Naive B cell (primary cell): ENCODE measurements around the gene ZNF474. TPM values are rescaled to one million over a fixed set of nuclear protein-coding genes. Genes with fewer than 3 reads are reported as not detected.

Experiments used
- ATAC-seq, 2 donors: fragments of 150-1000 bp; cut with Tn5 transposase; 2 replicates each; pipeline ENCODE4 v1.10.0; 2021; ENCODE audit warnings: low read depth in 2 of 2, mild to moderate bottlenecking in 2 of 2, moderate library complexity in 2 of 2
- DNase-seq: peaks from one replicate; pipeline ENCODE4 v3.0.0; 2022
- H3K27ac Mint-ChIP-seq, 6 donors: one replicate each; pipeline ENCODE4 v1.8.0; 2020 to 2022; ENCODE audit warnings: mild to moderate bottlenecking in 6 of 6, mixed read lengths in 6 of 6, moderate library complexity in 5 of 6, inconsistent platforms in 2 of 6
- H3K27me3 Mint-ChIP-seq, 3 donors: one replicate each; pipeline ENCODE4 v1.8.0; 2021 to 2022; ENCODE audit warnings: mixed read lengths in 3 of 3, mild to moderate bottlenecking in 1 of 3
- H3K36me3 Mint-ChIP-seq, 2 donors: one replicate each; pipeline ENCODE4 v1.8.0; 2020 to 2022; ENCODE audit warnings: mixed read lengths in 2 of 2, inconsistent platforms in 1 of 2, mild to moderate bottlenecking in 1 of 2
- H3K4me1 Mint-ChIP-seq, 3 donors: one replicate each; pipeline ENCODE4 v1.8.0; 2020 to 2022; ENCODE audit warnings: mixed read lengths in 3 of 3, inconsistent platforms in 1 of 3, mild to moderate bottlenecking in 1 of 3, moderate library complexity in 1 of 3
- H3K4me3 Mint-ChIP-seq, 8 donors: one replicate each; pipeline ENCODE4 v1.8.0; 2020 to 2022; ENCODE audit warnings: mild to moderate bottlenecking in 8 of 8, mixed read lengths in 8 of 8, moderate library complexity in 8 of 8, inconsistent platforms in 2 of 8
- H3K9me3 Mint-ChIP-seq, 7 donors: one replicate each; pipeline ENCODE4 v1.8.0; 2020 to 2022; ENCODE audit warnings: mixed read lengths in 7 of 7, mild to moderate bottlenecking in 5 of 7, inconsistent platforms in 2 of 7, moderate library complexity in 1 of 7
- polyA plus RNA-seq, 6 donors: library from polyadenylated mRNA; unstranded; fragments of 300-500 nt; fragmentation: Illumina TruSeq; gene quantifications; one replicate each; pipeline ENCODE4 v1.2.3, GENCODE V29; 2021; ENCODE audit warnings: low read depth in 6 of 6

The ZNF474 gene
- polyA plus RNA-seq, 6 donors from 2014 or later: 0.23 TPM; not detected in 5

DNA sequence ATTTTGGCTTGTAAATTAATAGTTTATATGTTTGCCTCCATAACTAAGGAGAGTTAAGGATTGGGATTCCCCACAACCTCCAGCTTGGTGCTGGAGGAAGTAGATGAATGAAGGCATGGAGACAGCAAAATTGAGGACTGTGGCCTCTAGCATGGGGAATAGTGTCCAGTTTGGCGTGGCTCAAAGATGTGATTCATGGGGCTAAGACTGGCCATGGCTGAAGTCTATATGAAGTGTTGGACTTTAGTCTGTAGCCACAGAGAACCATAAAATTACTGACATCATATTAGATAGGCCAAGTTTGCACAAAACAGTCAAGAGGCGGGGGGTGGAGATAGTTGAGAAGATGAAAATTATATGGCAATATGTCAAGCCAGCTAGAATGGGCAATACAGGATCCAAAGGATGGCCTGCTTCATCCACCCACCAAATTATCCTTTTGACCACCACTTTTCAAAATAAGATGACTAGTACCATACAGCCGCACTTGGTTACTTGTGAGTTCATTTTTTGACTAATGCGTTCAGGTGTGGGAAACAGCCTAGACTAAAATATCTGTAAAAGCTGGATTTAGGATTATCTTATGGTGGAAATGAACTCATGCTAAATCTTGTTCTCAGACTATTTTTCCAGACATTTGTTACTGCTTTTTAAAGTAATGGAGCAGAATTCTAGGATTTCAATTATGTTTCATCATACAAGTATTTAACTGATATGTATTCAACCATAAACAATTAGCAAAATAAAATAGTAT lies 40.2 kb downstream of the ZNF474 start:
- ATAC-seq: no peak
- Mint-ChIP-seq H3K27ac (no peak overlapping the region), H3K4me3 (no peak overlapping the region), H3K4me1 (peaks cover 0 to 6% (median 0%) of the 10 kb centered on the region in 3 donors), H3K27me3 (no peaks in the 10 kb centered on the region), H3K36me3 (no peaks in the 10 kb centered on the region), H3K9me3 (peaks cover 0 to 2% (median 0%) of the 10 kb centered on the region in 7 donors)
- DNase-seq: no peak

DNA sequence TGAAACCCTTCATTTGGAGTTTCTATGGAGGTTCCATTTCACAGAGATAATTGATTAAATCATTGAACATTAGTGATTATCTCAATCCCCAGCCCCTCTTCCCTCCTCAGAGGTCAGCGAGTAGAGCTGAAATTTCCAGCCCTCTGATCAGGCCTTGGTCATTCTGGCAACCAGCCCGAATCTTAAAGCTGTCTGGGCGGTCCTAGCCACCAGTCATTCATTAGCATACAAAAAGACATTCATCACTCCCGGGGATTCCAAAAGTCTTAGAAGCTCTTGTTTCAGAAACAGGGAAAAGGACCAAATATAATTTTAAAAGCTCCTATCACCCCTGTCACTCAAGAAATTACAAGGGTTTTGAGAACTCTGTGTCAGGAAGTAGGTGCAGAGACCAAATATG lies 41.3 kb downstream of the ZNF474 start:
- H3K4me1 Mint-ChIP-seq: peaks cover 0 to 6% (median 0%) of the 10 kb centered on the region in 3 donors
- H3K9me3 Mint-ChIP-seq: peaks cover 0 to 2% (median 0%) of the 10 kb centered on the region in 7 donors
- no peaks in the 10 kb centered on the region for H3K36me3 Mint-ChIP-seq
- DNase-seq (no peak), ATAC-seq (no peak)
- no peaks in the 10 kb centered on the region for H3K27me3 Mint-ChIP-seq
- H3K27ac Mint-ChIP-seq: no peak overlapping the region
- H3K4me3 Mint-ChIP-seq: no peak overlapping the region

DNA sequence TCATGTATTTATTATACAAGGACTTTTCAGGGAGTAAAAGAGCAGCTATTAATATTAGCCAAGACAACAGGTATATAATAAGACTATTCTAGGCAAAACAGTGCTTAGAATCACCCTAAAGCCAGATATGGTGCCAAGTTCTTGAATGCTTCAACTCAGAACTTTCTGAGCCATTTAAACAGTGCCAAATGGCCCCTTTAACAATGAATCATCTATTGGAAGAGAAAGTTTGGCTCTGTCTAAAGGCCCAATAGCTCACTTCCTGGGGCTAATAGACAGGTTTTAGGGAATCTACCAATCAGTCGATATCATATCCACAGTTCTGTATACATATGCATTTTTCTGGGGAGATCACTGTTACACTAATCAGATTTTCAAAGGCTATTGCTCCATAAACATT lies 42.9 kb downstream of the ZNF474 start:
- no peak overlapping the region for H3K27ac Mint-ChIP-seq
- peaks cover 0 to 2% (median 0%) of the 10 kb centered on the region in 7 donors for H3K9me3 Mint-ChIP-seq
- DNase-seq: no peak
- no peaks in the 10 kb centered on the region for H3K36me3 Mint-ChIP-seq
- peaks cover 0 to 6% (median 0%) of the 10 kb centered on the region in 3 donors for H3K4me1 Mint-ChIP-seq
- H3K27me3 Mint-ChIP-seq: no peaks in the 10 kb centered on the region
- ATAC-seq: no peak
- no peak overlapping the region for H3K4me3 Mint-ChIP-seq

DNA sequence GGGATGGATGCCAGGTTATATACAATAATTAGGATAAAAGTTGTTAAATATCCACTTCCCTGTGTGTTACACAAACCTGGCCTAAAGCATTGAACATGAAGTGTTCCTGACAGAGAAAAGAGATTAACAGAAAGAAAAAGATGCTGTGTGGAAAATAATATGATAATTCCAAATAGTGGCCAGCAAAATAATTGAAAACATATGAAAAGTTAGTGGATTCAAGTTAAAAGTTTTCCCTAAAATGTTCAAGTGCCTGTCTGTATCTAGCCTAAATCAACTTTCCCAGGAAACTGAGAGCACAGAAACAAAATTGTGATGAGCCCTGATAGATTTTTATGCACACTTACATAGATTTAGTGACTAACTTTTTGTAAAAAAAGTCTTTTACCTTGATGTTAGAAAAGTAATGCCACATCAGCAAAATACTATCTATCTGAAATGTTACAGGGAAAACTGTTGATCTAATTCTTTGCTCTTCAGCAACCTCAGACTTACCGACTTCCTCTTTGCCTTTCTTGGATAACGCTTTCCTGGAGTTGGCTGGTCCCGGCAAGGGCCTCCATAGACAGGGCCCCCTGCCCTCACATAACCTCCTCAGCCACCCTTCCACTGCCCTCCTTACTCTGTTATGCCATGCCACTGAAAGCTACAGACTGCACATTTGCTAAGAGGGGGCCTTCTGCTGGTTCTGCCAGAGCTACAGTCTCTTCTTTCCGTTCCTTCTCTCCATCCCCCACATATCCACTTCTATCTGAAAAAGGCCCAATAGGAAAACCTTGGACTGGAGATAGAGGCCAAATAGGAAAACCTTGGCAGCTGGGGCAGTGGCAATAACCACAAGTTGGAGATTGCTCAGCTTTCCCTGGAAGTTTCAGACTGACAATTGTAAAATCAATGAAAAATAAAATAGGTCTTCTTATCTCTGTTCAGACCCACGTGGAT lies 44.4 kb downstream of the ZNF474 start:
- ATAC-seq (no peak), DNase-seq (no peak)
- Mint-ChIP-seq H3K36me3 (no peaks in the 10 kb centered on the region), H3K9me3 (peaks cover 0 to 2% (median 0%) of the 10 kb centered on the region in 7 donors), H3K27ac (no peak overlapping the region), H3K4me1 (peaks cover 0 to 6% (median 0%) of the 10 kb centered on the region in 3 donors), H3K27me3 (no peaks in the 10 kb centered on the region), H3K4me3 (no peak overlapping the region)

DNA sequence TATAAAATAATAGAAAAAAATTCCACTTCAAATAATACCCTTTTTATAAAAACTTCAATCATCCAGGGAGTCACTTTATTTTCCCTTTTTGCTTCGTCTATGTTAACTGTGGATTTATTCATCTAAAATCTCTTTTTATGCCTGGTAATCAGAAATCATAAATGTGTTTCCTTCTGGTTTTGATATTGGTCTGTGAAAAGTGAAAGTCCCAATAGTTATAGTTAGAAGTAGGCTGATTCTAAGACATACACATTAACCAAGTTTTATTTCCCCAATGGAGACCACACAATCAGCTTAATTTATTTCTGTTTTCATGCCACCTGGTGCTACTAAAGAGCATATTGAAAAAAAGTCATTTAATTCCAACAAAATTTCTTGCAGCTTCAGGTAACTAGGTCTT lies 45.7 kb downstream of the ZNF474 start:
- DNase-seq: no peak
- Mint-ChIP-seq H3K27me3 (no peaks in the 10 kb centered on the region), H3K4me3 (no peak overlapping the region), H3K36me3 (no peaks in the 10 kb centered on the region), H3K27ac (no peak overlapping the region), H3K9me3 (peaks cover 0 to 3% (median 2%) of the 10 kb centered on the region in 7 donors), H3K4me1 (peaks cover 0 to 6% (median 0%) of the 10 kb centered on the region in 3 donors)
- no peak for ATAC-seq

DNA sequence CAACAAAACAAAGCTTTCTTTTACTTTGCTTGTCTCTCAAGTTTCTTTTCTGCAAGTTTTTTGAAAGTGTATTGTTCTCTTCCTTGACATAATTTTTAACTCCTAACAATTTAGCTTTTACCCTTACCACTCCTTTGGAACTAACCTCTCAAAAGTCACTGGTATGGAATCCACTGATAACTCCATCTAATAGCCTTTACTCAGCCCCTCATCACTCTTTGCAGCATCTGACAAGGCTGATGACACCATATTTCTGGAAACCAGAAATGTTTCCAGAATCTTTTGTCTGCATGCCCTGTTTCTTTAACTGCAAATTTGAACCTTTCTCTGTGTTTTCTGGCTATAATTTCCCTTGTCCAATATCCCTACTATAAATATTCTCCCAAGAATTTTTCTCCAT lies 46.5 kb downstream of the ZNF474 start:
- H3K36me3 Mint-ChIP-seq: no peaks in the 10 kb centered on the region

DNA sequence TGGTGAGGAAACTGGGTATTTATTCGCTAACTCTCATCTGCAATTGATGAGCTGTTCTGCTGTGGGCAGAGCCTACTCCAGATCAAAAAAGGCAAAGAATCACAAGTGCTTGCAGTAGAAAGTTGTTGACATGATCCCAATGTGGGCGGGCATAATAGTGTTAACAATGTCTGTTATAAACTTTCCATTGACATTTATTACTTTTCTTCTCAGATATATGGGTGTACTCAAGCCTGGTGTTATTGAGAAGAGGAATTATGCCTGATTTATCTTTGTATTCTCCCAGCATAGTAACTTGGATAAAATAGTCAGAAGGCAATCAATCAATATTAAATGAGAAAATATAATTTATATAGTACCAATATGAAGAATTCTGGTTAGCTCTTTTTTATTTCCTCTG lies 47.8 kb downstream of the ZNF474 start:
- no peak for ATAC-seq
- peaks cover 0 to 6% (median 0%) of the 10 kb centered on the region in 3 donors for H3K4me1 Mint-ChIP-seq

More for the DNA sequence above, 46.5 kb downstream of the ZNF474 start:
- DNase-seq (no peak), ATAC-seq (no peak)
- Mint-ChIP-seq H3K4me1 (peaks cover 0 to 6% (median 0%) of the 10 kb centered on the region in 3 donors), H3K9me3 (peaks cover 0 to 3% (median 0%) of the 10 kb centered on the region in 7 donors), H3K27ac (no peak overlapping the region), H3K4me3 (no peak overlapping the region), H3K27me3 (no peaks in the 10 kb centered on the region)

DNA sequence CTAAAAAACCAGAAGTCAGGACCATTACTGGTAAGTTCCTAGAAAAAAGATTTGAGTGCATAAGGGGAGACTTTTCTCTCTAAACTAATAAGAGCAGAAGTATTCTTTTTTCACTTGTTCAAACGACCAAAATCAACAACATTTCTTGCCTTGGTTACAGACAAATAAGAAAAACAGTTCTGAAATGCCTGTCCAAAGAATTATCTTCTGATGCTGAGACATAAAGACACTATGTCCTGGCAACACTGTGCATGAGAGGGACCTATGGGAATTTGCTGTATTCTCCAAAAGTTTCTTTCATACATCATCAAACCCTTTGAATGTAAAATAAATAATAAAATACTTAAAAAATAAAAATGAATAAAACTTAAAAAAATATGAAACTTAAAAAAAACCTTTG lies 50.4 kb downstream of the ZNF474 start:
- H3K4me3 Mint-ChIP-seq: no peak overlapping the region
- H3K27me3 Mint-ChIP-seq: peaks cover 0 to 8% (median 3%) of the 10 kb centered on the region in 3 donors
- H3K27ac Mint-ChIP-seq: no peak overlapping the region
- H3K9me3 Mint-ChIP-seq: peaks cover 0 to 3% (median 0%) of the 10 kb centered on the region in 7 donors
- DNase-seq: no peak
- no peaks in the 10 kb centered on the region for H3K4me1 Mint-ChIP-seq
- ATAC-seq: no peak
- H3K36me3 Mint-ChIP-seq: no peaks in the 10 kb centered on the region

More for the DNA sequence above, 47.8 kb downstream of the ZNF474 start:
- H3K4me3 Mint-ChIP-seq: no peak overlapping the region
- H3K36me3 Mint-ChIP-seq: no peaks in the 10 kb centered on the region
- peaks cover 0 to 3% (median 0%) of the 10 kb centered on the region in 7 donors for H3K9me3 Mint-ChIP-seq
- no peak overlapping the region for H3K27ac Mint-ChIP-seq
- no peak for DNase-seq
- peaks cover 0 to 2% (median 0%) of the 10 kb centered on the region in 3 donors for H3K27me3 Mint-ChIP-seq

DNA sequence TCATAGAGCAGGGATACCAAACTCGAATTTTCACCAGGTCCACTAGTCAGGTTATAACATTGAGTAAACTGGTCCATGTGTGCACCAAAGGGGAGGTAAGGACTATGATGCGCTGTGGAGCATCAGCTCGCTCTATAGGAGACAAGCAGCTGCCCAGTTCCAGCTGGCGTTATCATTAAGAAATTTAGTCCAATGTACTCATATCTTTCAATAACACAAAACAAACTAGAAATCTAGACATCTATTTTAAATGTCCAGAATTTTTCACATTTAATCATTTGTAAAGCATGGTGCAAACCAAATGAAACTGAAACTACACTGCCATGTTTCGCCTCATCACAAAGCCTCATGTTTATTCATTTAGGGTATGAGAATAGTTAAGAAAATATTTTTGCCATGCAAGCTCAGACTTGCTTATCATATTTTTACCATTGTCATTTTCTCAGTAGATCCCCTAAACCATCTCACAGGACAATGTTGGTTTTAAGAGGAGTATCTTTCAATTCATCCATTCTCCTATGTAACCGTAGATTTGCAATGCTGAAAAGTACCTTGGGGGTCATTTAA lies 50.9 kb downstream of the ZNF474 start:
- Mint-ChIP-seq H3K27ac (no peak overlapping the region), H3K4me3 (no peak overlapping the region), H3K27me3 (peaks cover 0 to 8% (median 3%) of the 10 kb centered on the region in 3 donors), H3K4me1 (no peaks in the 10 kb centered on the region), H3K9me3 (peaks cover 0 to 3% (median 2%) of the 10 kb centered on the region in 7 donors), H3K36me3 (no peaks in the 10 kb centered on the region)
- ATAC-seq: no peak
- no peak for DNase-seq

DNA sequence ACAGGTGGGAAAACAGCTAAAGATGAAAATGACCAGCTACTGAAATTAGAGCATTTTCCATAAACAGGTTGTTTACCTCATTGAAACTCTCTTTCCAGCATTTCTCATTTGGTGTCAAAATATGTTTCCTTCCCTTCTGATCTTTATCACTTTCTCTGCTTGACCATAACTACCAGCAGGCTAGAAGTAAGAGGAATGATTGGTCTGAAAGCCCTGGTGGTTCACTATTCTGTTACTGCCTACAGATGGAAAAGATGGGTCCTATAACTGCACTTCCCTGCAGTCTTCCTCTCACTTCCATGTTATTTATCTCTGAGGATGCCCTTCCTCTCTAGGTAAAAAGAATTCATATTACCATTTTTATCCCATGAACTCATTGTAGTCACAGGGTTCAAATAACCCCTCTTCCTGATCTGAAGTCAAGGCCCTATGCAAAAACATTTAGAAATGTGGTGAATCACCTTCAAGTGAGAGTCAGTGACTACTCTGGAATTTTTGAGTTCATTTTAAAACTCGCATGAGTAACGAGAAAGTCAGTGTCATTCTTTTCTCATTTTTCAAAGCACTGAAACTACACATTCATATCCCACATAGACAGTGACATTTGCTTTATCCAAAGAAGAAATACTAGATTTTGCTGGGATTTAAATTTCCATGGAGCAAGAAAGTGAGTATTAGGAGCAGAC lies 51.7 kb downstream of the ZNF474 start:
- H3K27me3 Mint-ChIP-seq: peaks cover 0 to 8% (median 3%) of the 10 kb centered on the region in 3 donors
- peaks cover 0 to 10% (median 2%) of the 10 kb centered on the region in 7 donors for H3K9me3 Mint-ChIP-seq
- DNase-seq (no peak), ATAC-seq (no peak)
- H3K4me1 Mint-ChIP-seq: no peaks in the 10 kb centered on the region
- H3K4me3 Mint-ChIP-seq: no peak overlapping the region
- no peak overlapping the region for H3K27ac Mint-ChIP-seq
- no peaks in the 10 kb centered on the region for H3K36me3 Mint-ChIP-seq

DNA sequence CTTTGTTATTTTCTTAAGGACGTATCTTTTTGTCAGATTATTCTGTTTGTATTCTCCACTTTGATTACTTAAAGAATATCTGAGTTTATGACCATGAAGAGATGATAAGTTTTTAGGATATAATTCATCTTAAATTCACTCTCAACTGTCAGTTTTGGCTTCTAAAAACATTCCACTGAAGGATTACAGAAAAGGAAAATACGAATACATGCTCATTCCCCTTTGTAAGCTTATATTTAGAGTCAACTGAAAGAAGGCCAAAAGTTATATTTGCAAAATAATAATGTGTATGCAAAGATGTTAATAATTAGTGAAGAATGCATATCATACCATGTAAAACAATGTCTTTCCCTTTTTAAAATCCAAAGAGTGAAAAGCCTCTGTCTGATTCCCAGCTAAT lies 52.5 kb downstream of the ZNF474 start:
- ATAC-seq: no peak
- DNase-seq: no peak
- H3K4me1 Mint-ChIP-seq: no peaks in the 10 kb centered on the region
- H3K27ac Mint-ChIP-seq: no peak overlapping the region
- peaks cover 0 to 8% (median 3%) of the 10 kb centered on the region in 3 donors for H3K27me3 Mint-ChIP-seq
- peaks cover 0 to 16% (median 2%) of the 10 kb centered on the region in 7 donors for H3K9me3 Mint-ChIP-seq
- no peak overlapping the region for H3K4me3 Mint-ChIP-seq
- H3K36me3 Mint-ChIP-seq: no peaks in the 10 kb centered on the region

DNA sequence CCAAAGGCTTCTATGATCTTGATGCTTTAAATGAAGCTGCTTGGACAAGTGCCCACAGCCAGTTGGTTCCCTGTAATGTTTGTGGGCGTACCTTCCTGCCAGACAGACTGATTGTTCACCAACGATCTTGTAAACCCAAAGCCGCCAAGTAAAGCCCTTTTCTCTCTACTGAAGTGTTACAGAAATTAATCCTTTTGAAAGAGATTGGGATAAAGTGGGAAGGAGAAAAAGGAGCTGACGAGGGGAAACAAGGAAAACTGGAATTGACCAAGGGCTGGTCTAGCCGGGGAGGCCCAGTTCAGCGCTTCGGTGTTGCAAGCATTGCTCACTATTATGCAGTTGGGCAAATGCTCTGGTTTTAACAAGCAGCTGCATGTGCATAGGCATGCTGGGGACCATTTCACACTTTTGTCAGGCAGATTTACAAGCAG lies 53.2 kb downstream of the ZNF474 start:
- Mint-ChIP-seq H3K27me3 (peaks cover 0 to 8% (median 3%) of the 10 kb centered on the region in 3 donors), H3K4me1 (no peaks in the 10 kb centered on the region), H3K4me3 (no peak overlapping the region), H3K9me3 (peaks cover 0 to 16% (median 2%) of the 10 kb centered on the region in 7 donors), H3K27ac (peak overlapping the region in 1 of 6 donors; percentile 61), H3K36me3 (no peaks in the 10 kb centered on the region)
- DNase-seq (no peak), ATAC-seq (no peak)
